ENCODE results near the gene BCL7B.

Gene BCL7B

DNA sequence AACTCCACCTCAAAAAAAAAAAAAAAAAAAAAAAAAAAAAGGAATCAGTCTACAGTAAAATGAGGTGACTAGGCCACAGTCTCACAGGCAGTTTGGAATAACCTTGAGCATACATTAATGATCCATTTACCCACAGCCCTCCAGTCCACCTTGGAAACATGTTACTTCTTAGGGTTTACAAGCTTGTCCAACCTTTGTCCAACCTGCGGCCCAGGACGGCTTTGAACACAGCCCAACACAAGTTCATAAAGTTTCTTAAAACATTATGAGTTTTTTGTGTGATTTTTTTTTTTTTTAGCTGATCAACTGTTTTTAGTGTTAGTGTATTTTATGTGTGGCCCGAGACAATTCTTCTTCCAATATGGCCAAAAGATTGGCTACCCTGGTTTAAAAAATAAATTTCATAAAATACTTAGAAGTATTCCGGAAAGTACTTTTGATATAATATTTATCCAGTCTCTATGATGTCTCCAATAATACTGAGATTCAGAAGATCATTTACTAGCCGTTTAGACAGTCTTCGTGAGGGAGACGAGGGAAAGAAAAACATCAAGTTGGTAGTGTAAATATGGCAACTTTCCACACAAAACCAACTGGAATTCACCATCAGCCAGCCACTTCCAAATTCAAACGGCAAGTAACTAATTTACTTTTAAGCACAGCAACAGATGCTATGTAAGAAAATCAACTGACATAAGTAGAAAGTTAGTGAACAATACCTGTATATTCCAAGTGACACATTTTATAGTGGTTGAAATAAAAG lies 45.3 kb downstream of the BCL7B start:
- no peak overlapping the region for H2AFZ ChIP-seq (ENCODE audit: low read depth, low read length)

DNA sequence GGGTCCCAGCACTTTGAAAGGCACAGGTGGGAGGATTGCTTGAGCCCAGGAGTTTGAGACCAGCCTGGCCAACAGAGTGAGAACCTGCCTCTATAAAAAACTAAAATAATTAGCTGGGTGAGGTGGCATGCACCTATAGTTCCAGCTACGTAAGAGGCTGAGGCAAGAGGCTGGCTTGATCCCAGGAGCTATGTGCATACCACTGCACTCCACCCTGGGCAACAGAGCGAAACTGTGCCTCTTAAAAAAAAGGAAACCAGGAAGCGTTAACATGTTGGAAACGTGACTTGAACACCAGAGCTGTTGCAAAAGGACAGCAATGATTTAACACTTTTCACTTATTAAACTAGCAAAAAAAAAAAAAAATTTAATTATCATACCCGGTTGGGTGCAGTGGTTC lies 48.0 kb downstream of the BCL7B start:
- Histone ChIP-seq H2AFZ (ENCODE audit: low read depth, low read length) (no peak overlapping the region), H3K4me3 (ENCODE audit: low read length) (no peak overlapping the region), H3K27ac (ENCODE audit: low read length) (no peak overlapping the region), H3K27me3 (ENCODE audit: low read depth, low read length) (no peaks in the 10 kb centered on the region), H3K9ac (ENCODE audit: low read length) (no peak overlapping the region), H3K36me3 (replicated peaks; ENCODE audit: low read depth, low read length) (peaks cover 56% of the 10 kb centered on the region), H3K9me3 (ENCODE audit: insufficient read depth, low read length) (no peaks in the 10 kb centered on the region), H3K4me2 (ENCODE audit: low read length) (no peak overlapping the region), H3K79me2 (ENCODE audit: low read length) (peaks cover 83% of the 10 kb centered on the region), H4K20me1 (ENCODE audit: insufficient read depth, low read length) (peaks cover 44% of the 10 kb centered on the region), H3K4me1 (ENCODE audit: low read length) (no peaks in the 10 kb centered on the region)
- no peak for TF ChIP-seq EZH2phosphoT487 (IDR thresholded peaks at IDR 0.05; ENCODE audit: low read depth)
- TF ChIP-seq, protein P1, sequence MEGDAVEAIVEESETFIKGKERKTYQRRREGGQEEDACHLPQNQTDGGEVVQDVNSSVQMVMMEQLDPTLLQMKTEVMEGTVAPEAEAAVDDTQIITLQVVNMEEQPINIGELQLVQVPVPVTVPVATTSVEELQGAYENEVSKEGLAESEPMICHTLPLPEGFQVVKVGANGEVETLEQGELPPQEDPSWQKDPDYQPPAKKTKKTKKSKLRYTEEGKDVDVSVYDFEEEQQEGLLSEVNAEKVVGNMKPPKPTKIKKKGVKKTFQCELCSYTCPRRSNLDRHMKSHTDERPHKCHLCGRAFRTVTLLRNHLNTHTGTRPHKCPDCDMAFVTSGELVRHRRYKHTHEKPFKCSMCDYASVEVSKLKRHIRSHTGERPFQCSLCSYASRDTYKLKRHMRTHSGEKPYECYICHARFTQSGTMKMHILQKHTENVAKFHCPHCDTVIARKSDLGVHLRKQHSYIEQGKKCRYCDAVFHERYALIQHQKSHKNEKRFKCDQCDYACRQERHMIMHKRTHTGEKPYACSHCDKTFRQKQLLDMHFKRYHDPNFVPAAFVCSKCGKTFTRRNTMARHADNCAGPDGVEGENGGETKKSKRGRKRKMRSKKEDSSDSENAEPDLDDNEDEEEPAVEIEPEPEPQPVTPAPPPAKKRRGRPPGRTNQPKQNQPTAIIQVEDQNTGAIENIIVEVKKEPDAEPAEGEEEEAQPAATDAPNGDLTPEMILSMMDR (IDR thresholded peaks at IDR 0.05; ENCODE audit: low read depth, low read length): no peak

More for the DNA sequence above, 45.3 kb downstream of the BCL7B start:
- no peak for TF ChIP-seq EZH2phosphoT487 (IDR thresholded peaks at IDR 0.05; ENCODE audit: low read depth)
- TF ChIP-seq, protein P1 (IDR thresholded peaks at IDR 0.05; ENCODE audit: low read depth, low read length): no peak
- Histone ChIP-seq H3K9me3 (ENCODE audit: insufficient read depth, low read length) (no peaks in the 10 kb centered on the region), H3K79me2 (ENCODE audit: low read length) (peaks cover 91% of the 10 kb centered on the region), H3K4me3 (ENCODE audit: low read length) (no peak overlapping the region), H3K27ac (ENCODE audit: low read length) (no peak overlapping the region), H3K4me2 (ENCODE audit: low read length) (no peak overlapping the region), H3K36me3 (replicated peaks; ENCODE audit: low read depth, low read length) (peaks cover 56% of the 10 kb centered on the region), H3K9ac (ENCODE audit: low read length) (no peak overlapping the region), H3K4me1 (ENCODE audit: low read length) (no peaks in the 10 kb centered on the region), H4K20me1 (ENCODE audit: insufficient read depth, low read length) (peaks cover 48% of the 10 kb centered on the region), H3K27me3 (ENCODE audit: low read depth, low read length) (no peaks in the 10 kb centered on the region)

DNA sequence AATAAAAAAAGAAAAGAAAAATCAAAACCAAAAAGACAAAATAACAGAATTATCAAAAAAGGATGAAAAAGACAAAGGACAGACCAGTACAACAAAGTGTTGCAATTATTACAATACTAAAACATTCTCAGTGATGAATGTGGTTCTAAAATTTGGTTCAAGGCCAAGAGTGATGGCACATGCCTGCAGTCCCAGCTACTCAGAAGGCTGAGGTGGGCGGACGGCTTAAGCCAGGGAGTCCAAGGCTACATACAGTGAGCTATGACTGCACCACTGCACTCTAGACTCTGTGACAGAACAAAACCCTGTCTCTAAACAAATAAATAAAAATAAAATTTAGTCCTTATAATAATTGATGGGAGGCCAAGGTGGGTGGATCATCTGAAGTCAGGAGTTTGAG lies 49.9 kb downstream of the BCL7B start:
- no peak overlapping the region for H3K27ac ChIP-seq (ENCODE audit: low read length)
- H3K36me3 ChIP-seq (replicated peaks; ENCODE audit: low read depth, low read length): peaks cover 60% of the 10 kb centered on the region
- H3K4me1 ChIP-seq (ENCODE audit: low read length): no peaks in the 10 kb centered on the region
- H3K27me3 ChIP-seq (ENCODE audit: low read depth, low read length): no peaks in the 10 kb centered on the region
- no peak overlapping the region for H3K4me2 ChIP-seq (ENCODE audit: low read length)
- peaks cover 83% of the 10 kb centered on the region for H3K79me2 ChIP-seq (ENCODE audit: low read length)
- H3K9ac ChIP-seq (ENCODE audit: low read length): no peak overlapping the region
- no peak overlapping the region for H2AFZ ChIP-seq (ENCODE audit: low read depth, low read length)
- H3K9me3 ChIP-seq (ENCODE audit: insufficient read depth, low read length): no peaks in the 10 kb centered on the region
- TF ChIP-seq, protein P1 (IDR thresholded peaks at IDR 0.05; ENCODE audit: low read depth, low read length): no peak
- TF ChIP-seq EZH2phosphoT487 (IDR thresholded peaks at IDR 0.05; ENCODE audit: low read depth): no peak
- H3K4me3 ChIP-seq (ENCODE audit: low read length): no peak overlapping the region
- H4K20me1 ChIP-seq (ENCODE audit: insufficient read depth, low read length): peaks cover 42% of the 10 kb centered on the region

DNA sequence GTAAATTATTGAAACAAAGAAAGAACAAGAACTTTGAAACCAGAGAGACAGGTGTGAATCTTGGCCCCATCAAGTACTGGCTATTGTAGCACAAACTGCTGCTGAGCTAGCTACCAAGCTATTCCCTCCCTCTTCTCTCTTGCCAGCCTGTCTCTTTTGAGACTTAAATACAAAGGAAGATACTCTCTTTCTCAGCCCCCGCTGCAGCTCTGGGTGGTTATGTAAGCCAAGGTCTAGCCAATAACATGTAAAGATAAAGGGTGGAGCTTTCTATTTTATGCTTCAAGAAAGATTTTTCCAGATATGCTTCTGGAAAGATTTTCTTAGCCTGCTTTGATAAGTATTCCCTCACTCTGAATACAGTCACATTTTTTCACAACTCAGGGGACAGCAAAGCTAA lies 52.6 kb downstream of the BCL7B start:
- TF ChIP-seq, protein P1 (IDR thresholded peaks at IDR 0.05; ENCODE audit: low read depth, low read length): no peak
- TF ChIP-seq EZH2phosphoT487 (IDR thresholded peaks at IDR 0.05; ENCODE audit: low read depth): no peak
- no peak overlapping the region for H3K4me3 ChIP-seq (ENCODE audit: low read length)
- H3K4me1 ChIP-seq (ENCODE audit: low read length): no peaks in the 10 kb centered on the region
- no peak overlapping the region for H3K4me2 ChIP-seq (ENCODE audit: low read length)
- H3K9ac ChIP-seq (ENCODE audit: low read length): no peak overlapping the region
- H3K27me3 ChIP-seq (ENCODE audit: low read depth, low read length): no peaks in the 10 kb centered on the region
- H3K9me3 ChIP-seq (ENCODE audit: insufficient read depth, low read length): no peaks in the 10 kb centered on the region
- no peak overlapping the region for H3K27ac ChIP-seq (ENCODE audit: low read length)
- H3K79me2 ChIP-seq (ENCODE audit: low read length): peaks cover 72% of the 10 kb centered on the region
- H4K20me1 ChIP-seq (ENCODE audit: insufficient read depth, low read length): peaks cover 34% of the 10 kb centered on the region
- no peak overlapping the region for H2AFZ ChIP-seq (ENCODE audit: low read depth, low read length)
- H3K36me3 ChIP-seq (replicated peaks; ENCODE audit: low read depth, low read length): peaks cover 53% of the 10 kb centered on the region

All from OCI-LY3 (cell line).